ENCODE data around the gene SETD6.

DNA sequence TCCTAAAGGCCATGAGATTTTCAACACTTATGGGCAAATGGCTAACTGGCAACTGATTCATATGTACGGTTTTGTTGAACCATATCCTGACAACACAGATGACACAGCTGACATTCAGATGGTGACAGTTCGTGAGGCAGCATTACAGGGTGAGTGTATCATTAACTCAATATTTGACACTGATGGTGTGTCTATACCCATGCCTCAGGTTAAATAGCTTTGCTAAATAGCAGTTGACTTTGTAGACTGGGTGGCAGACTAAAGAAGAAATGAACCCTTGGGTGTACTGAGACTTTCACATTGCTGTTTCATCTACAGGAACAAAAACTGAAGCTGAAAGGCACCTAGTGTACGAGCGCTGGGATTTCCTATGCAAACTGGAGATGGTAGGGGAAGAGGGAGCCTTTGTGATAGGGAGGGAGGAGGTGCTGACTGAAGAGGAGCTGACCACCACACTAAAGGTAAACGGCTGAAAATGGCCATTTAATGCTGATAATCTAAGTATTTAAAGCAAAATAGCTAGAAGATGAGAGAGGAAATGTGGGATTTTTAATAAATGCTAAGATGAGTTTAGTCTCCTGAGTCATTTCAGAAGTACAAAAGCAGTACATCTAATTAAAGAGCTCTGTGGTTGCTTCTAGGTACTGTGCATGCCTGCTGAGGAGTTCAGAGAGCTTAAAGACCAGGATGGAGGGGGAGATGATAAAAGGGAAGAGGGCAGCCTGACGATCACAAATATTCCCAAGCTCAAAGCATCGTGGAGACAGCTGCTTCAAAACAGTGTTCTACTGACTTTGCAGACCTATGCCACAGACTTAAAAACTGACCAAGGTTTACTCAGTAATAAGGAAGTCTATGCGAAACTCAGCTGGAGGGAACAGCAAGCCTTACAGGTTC, 3.0 kb downstream of the SETD6 start:
- TF ChIP-seq, protein P1, sequence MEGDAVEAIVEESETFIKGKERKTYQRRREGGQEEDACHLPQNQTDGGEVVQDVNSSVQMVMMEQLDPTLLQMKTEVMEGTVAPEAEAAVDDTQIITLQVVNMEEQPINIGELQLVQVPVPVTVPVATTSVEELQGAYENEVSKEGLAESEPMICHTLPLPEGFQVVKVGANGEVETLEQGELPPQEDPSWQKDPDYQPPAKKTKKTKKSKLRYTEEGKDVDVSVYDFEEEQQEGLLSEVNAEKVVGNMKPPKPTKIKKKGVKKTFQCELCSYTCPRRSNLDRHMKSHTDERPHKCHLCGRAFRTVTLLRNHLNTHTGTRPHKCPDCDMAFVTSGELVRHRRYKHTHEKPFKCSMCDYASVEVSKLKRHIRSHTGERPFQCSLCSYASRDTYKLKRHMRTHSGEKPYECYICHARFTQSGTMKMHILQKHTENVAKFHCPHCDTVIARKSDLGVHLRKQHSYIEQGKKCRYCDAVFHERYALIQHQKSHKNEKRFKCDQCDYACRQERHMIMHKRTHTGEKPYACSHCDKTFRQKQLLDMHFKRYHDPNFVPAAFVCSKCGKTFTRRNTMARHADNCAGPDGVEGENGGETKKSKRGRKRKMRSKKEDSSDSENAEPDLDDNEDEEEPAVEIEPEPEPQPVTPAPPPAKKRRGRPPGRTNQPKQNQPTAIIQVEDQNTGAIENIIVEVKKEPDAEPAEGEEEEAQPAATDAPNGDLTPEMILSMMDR (conservative IDR thresholded peaks at IDR 0.05 in 1 of 2, IDR thresholded peaks at IDR 0.05 in 1 of 2; ENCODE audit: low read depth in 1 of 2, low read length in 2 of 2) = no peak
- TF ChIP-seq EZH2 (IDR thresholded peaks at IDR 0.05; ENCODE audit: low read length, missing control alignments) = no peak
